ENCODE measurements around the gene ADM5.

The ADM5 gene

GRCh38 chr19:49665036-49665350 lies 24.4 kb upstream of the ADM5 start:
- no peak for DNase-seq (ENCODE audit: low read depth in 1 of 2, low spot score in 1 of 2)
- Histone ChIP-seq H3K27ac (replicated peaks) (peak overlapping the region; percentile 79), H3K27me3 (ENCODE audit: insufficient read depth, poor library complexity, severe bottlenecking) (no peaks in the 10 kb centered on the region), H3K4me3 (replicated peaks; ENCODE audit: insufficient read depth, low read length) (peak overlapping the region; percentile 82)
- no peak for TF ChIP-seq SPI1 (IDR thresholded peaks at IDR 0.05; ENCODE audit: borderline replicate concordance, low read depth)
- TF ChIP-seq GABPA (IDR thresholded peaks at IDR 0.05; ENCODE audit: low read depth), result no peak
- TF ChIP-seq, protein P1, sequence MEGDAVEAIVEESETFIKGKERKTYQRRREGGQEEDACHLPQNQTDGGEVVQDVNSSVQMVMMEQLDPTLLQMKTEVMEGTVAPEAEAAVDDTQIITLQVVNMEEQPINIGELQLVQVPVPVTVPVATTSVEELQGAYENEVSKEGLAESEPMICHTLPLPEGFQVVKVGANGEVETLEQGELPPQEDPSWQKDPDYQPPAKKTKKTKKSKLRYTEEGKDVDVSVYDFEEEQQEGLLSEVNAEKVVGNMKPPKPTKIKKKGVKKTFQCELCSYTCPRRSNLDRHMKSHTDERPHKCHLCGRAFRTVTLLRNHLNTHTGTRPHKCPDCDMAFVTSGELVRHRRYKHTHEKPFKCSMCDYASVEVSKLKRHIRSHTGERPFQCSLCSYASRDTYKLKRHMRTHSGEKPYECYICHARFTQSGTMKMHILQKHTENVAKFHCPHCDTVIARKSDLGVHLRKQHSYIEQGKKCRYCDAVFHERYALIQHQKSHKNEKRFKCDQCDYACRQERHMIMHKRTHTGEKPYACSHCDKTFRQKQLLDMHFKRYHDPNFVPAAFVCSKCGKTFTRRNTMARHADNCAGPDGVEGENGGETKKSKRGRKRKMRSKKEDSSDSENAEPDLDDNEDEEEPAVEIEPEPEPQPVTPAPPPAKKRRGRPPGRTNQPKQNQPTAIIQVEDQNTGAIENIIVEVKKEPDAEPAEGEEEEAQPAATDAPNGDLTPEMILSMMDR (IDR thresholded peaks at IDR 0.05; ENCODE audit: insufficient read depth, low read length), result no peak
- TF ChIP-seq POLR2AphosphoS5 (IDR thresholded peaks at IDR 0.05; ENCODE audit: low read depth), result no peak
- TF ChIP-seq REST (IDR thresholded peaks at IDR 0.05; ENCODE audit: insufficient replicate concordance, low read depth), result no peak

- no peak for TF ChIP-seq REST (IDR thresholded peaks at IDR 0.05; ENCODE audit: insufficient replicate concordance, low read depth)
- no peak for TF ChIP-seq GABPA (IDR thresholded peaks at IDR 0.05; ENCODE audit: low read depth)
- no peaks in the 10 kb centered on the region for H3K27me3 ChIP-seq (ENCODE audit: insufficient read depth, poor library complexity, severe bottlenecking)
- peak within 1 kb of the TSS; percentile 79 for H3K27ac ChIP-seq (replicated peaks)
- DNase-seq (ENCODE audit: low read depth in 1 of 2, low spot score in 1 of 2), result peak; percentile 94 to 98
- H3K4me3 ChIP-seq (replicated peaks; ENCODE audit: insufficient read depth, low read length), result peak within 1 kb of the TSS; percentile 82
These were observed 23.9 kb upstream of the ADM5 start, which contains the start of the genes BCL2L12 and IRF3 for GRCh38 chr19:49665351-49666119. Gene BCL2L12, plus strand, starts transcription at chr19:49665933. Its CDS starts 760 bp downstream, at chr19:49666693. Gene IRF3, minus strand, starts transcription at chr19:49665857. Its CDS starts 1,019 bp downstream, at chr19:49664838.

- peak overlapping the region; percentile 82 for H3K4me3 ChIP-seq (replicated peaks; ENCODE audit: insufficient read depth, low read length)
- no peak for DNase-seq (ENCODE audit: low read depth in 1 of 2, low spot score in 1 of 2)
- TF ChIP-seq, protein P1 (IDR thresholded peaks at IDR 0.05; ENCODE audit: insufficient read depth, low read length), result no peak
- TF ChIP-seq REST (IDR thresholded peaks at IDR 0.05; ENCODE audit: insufficient replicate concordance, low read depth) (no peak), POLR2AphosphoS5 (IDR thresholded peaks at IDR 0.05; ENCODE audit: low read depth) (no peak), GABPA (IDR thresholded peaks at IDR 0.05; ENCODE audit: low read depth) (no peak), SPI1 (IDR thresholded peaks at IDR 0.05; ENCODE audit: borderline replicate concordance, low read depth) (no peak)
- peak overlapping the region; percentile 79 for H3K27ac ChIP-seq (replicated peaks)
- no peaks in the 10 kb centered on the region for H3K27me3 ChIP-seq (ENCODE audit: insufficient read depth, poor library complexity, severe bottlenecking)
These were observed 23.3 kb upstream of the ADM5 start for GRCh38 chr19:49666120-49666444.
